Endothelial cell of umbilical vein (primary cell): ENCODE data around the gene CDC42BPG. TPM values are rescaled to one million over a fixed set of nuclear protein-coding genes. Genes with fewer than 3 reads are reported as not detected.

Experiments
- BruUV-seq: library from RNA; stranded (reverse); fragments of 400-500 nt; replicated peaks from 2 replicates; lab custom pipeline; 2021; lab: Mats Ljungman, UMichigan
- CTCF ChIA-PET: fragments of 300-600, 350-600 bp; sonication (Branson Sonifier 250); formaldehyde crosslinking; loops from one replicate; lab custom pipeline; 2021; ENCODE audit warnings: antibody characterized with exemption, inconsistent platforms; lab: Charles Lee
- POLR2A ChIA-PET: fragments of 300-600, 350-600 bp; sonication (Branson Sonifier 250); formaldehyde crosslinking; loops from one replicate; lab custom pipeline; 2021; ENCODE audit warnings: antibody characterized with exemption, inconsistent platforms; lab: Charles Lee
- DNase-seq: peaks from one replicate; pipeline ENCODE4 v3.0.0-alpha.2; 2011; ENCODE audit warnings: low read depth, low spot score
- FAIRE-seq: peaks from 2 replicates; lab custom pipeline; 2011; peaks lifted over from hg19 to GRCh38; lab: Jason Lieb, UNC
- H2AFZ ChIP-seq: 2 replicates; pipeline ENCODE4 v1.6.0; 2012; ENCODE audit warnings: low read depth, low read length, control low read depth, inconsistent platforms
- H3K27ac ChIP-seq: 2 replicates; pipeline ENCODE4 v1.5.1; 2011; ENCODE audit warnings: low read depth, mild to moderate bottlenecking, control low read depth, low read length, moderate library complexity; ENCODE audit not compliant: insufficient read depth
- H3K27me3 ChIP-seq, 2 experiments: 2 replicates each; pipeline versions ENCODE4 v1.6.0 to v1.6.1; 2011; ENCODE audit warnings: low read length in 2 of 2, mixed read lengths in 1 of 2; ENCODE audit not compliant: control insufficient read depth in 2 of 2, insufficient read depth in 2 of 2
- H3K36me3 ChIP-seq, 2 experiments: 2 replicates in 1 of 2; 3 replicates in 1 of 2; pipeline ENCODE4 v1.5.1; 2011; ENCODE audit warnings: low read length in 2 of 2, mild to moderate bottlenecking in 1 of 2, moderate library complexity in 1 of 2; ENCODE audit not compliant: control insufficient read depth in 2 of 2, insufficient read depth in 2 of 2; ENCODE audit errors: extremely low read depth in 1 of 2
- H3K4me1 ChIP-seq: 3 replicates; pipeline ENCODE4 v1.5.1; 2011; ENCODE audit warnings: mild to moderate bottlenecking, low read length; ENCODE audit not compliant: control insufficient read depth, insufficient read depth; ENCODE audit errors: extremely low read depth
- H3K4me2 ChIP-seq: 2 replicates; pipeline ENCODE4 v1.6.1; 2011; ENCODE audit warnings: low read length, control low read depth, mixed read lengths; ENCODE audit not compliant: insufficient read depth
- H3K4me3 ChIP-seq, 3 experiments: fragments of 200-600 bp in 1 of 3; sonication (generic), shearing (Covaris generic) in 1 of 3; replicated peaks in 1 of 3; 2 replicates each; pipeline ENCODE4 v1.5.1; 2011 to 2016; ENCODE audit warnings: control low read depth in 3 of 3, low read length in 3 of 3, mild to moderate bottlenecking in 2 of 3, inconsistent platforms in 1 of 3, low read depth in 1 of 3, moderate library complexity in 1 of 3; ENCODE audit not compliant: insufficient read depth in 1 of 3
- H3K79me2 ChIP-seq: 2 replicates; pipeline ENCODE4 v1.6.0; 2012; ENCODE audit warnings: low read length, inconsistent platforms; ENCODE audit not compliant: control insufficient read depth, insufficient read depth
- H3K9ac ChIP-seq: replicated peaks from 2 replicates; pipeline ENCODE3; 2011; ENCODE audit warnings: low read length, control low read depth; ENCODE audit not compliant: insufficient read depth; ENCODE audit errors: extremely low read depth
- H3K9me1 ChIP-seq: replicated peaks from 3 replicates; pipeline ENCODE4 v1.6.0; 2011; ENCODE audit warnings: mild to moderate bottlenecking, low read length; ENCODE audit not compliant: control insufficient read depth, insufficient read depth; ENCODE audit errors: extremely low read depth
- H3K9me3 ChIP-seq: replicated peaks from 2 replicates; pipeline ENCODE4 v1.5.1; 2012; ENCODE audit warnings: low read length, inconsistent platforms; ENCODE audit not compliant: control insufficient read depth, insufficient read depth
- H4K20me1 ChIP-seq: replicated peaks from 2 replicates; pipeline ENCODE3; 2011; ENCODE audit warnings: mild to moderate bottlenecking, low read length; ENCODE audit not compliant: control insufficient read depth, insufficient read depth; ENCODE audit errors: extremely low read depth
- CTCF ChIP-seq, 2 donors: IDR thresholded peaks; 1 replicate in 1 of 2; 2 replicates in 1 of 2; pipeline ENCODE4 v1.5.1; 2011; ENCODE audit warnings: low read length in 2 of 2, mild to moderate bottlenecking in 2 of 2, moderate library complexity in 2 of 2, control low read depth in 1 of 2, inconsistent platforms in 1 of 2, low read depth in 1 of 2; ENCODE audit not compliant: insufficient read depth in 1 of 2; ENCODE audit errors: extremely low read depth in 1 of 2
- EZH2 ChIP-seq: IDR thresholded peaks from 2 replicates; pipeline ENCODE4 v1.6.1; 2012; ENCODE audit warnings: borderline replicate concordance, low read depth, mild to moderate bottlenecking, moderate library complexity, low read length, inconsistent platforms; ENCODE audit not compliant: severe bottlenecking
- FOS ChIP-seq: IDR thresholded peaks from 2 replicates; pipeline ENCODE4 v1.6.1; 2011; ENCODE audit warnings: mild to moderate bottlenecking, low read length, moderate library complexity, borderline replicate concordance; ENCODE audit not compliant: insufficient read depth
- GATA2 ChIP-seq: IDR thresholded peaks from 2 replicates; pipeline ENCODE4 v1.7.0; 2011; ENCODE audit warnings: low read depth, mild to moderate bottlenecking, moderate library complexity, mixed read lengths, low read length; ENCODE audit not compliant: insufficient read length, insufficient read depth
- JUN ChIP-seq: IDR thresholded peaks from 2 replicates; pipeline ENCODE4 v1.6.1; 2011; ENCODE audit warnings: borderline replicate concordance, low read depth; ENCODE audit not compliant: insufficient read length, insufficient read depth
- MAX ChIP-seq: IDR thresholded peaks from 2 replicates; pipeline ENCODE4 v1.6.1; 2011; ENCODE audit not compliant: insufficient read depth, insufficient read length
- MYC ChIP-seq: IDR thresholded peaks from one replicate; pipeline ENCODE4 v1.6.1; 2011; ENCODE audit warnings: mild to moderate bottlenecking, low read depth, low read length
- POLR2A ChIP-seq: IDR thresholded peaks from 2 replicates; pipeline ENCODE4 v1.6.1; 2012; ENCODE audit warnings: low read depth, mild to moderate bottlenecking, control low read depth, low read length
- POLR2AphosphoS5 ChIP-seq: IDR thresholded peaks from 2 replicates; pipeline ENCODE4 v1.6.1; 2012; ENCODE audit warnings: low read depth, mild to moderate bottlenecking, control low read depth, low read length, moderate library complexity; ENCODE audit not compliant: insufficient read depth
- dilution Hi-C: fragments of 300-500 bp; cut with MboI; formaldehyde crosslinking; loops from one replicate; pipeline ENCODE4 v1.15.0; 2019; ENCODE audit warnings: low sequenced_read_pairs; ENCODE audit not compliant: extremely low pct_ligation_motif_present
- intact Hi-C: fragments of 100-400 bp; cut with micrococcal nuclease; formaldehyde crosslinking; loops from one replicate; pipeline ENCODE4 v1.10.0; 2022
- polyA plus RNA-seq, 4 experiments: library from polyadenylated mRNA; depleted of rRNA in 3 of 4; stranded (reverse) in 3 of 4; unstranded in 1 of 4; fragments of >200 nt; gene quantifications; 2 replicates each; pipeline versions ENCODE4 v1.2.1 to v1.2.3, GENCODE V29; 2011 to 2012; ENCODE audit warnings: missing spikeins in 1 of 4
- total RNA-seq: library from RNA; stranded (reverse); gene quantifications from 2 replicates; pipeline ENCODE4 v1.2.3, GENCODE V29; 2021

Gene CDC42BPG
- total and polyA plus RNA-seq, 2 donors (not counting 3 experiments of a cell fraction or from before 2014, with no cell fraction given), result 0.19 to 0.42 TPM

GRCh38 chr11:64851831-64852351, 7.4 kb upstream of the CDC42BPG start:
- Histone ChIP-seq H3K4me3 (no peak overlapping the region), H2AFZ (no peak overlapping the region), H3K4me2 (no peak overlapping the region), H3K27ac (no peak overlapping the region), H3K9me1 (no peaks in the 10 kb centered on the region), H3K27me3 (no peaks in the 10 kb centered on the region), H3K4me1 (peaks cover 29% of the 10 kb centered on the region), H3K9me3 (no peaks in the 10 kb centered on the region), H4K20me1 (no peaks in the 10 kb centered on the region), H3K79me2 (peaks cover 14% of the 10 kb centered on the region), H3K36me3 (peaks cover 0 to 5% of the 10 kb centered on the region in 2 experiments), H3K9ac (no peak overlapping the region)
- dilution Hi-C loops, result no loop called here
- CTCF ChIA-PET, result interaction anchor here (1.9 to 6.2 kb wide), 2 partner anchors 25 to 36 kb away, joined by 11 to 51 read pairs; partner anchors contain the start of gene EHD1
- TF ChIP-seq GATA2, result no peak
- no peak for TF ChIP-seq CTCF (IDR thresholded peaks at IDR 0.05; ENCODE audit: extremely low read depth in 1 of 2, insufficient read depth in 1 of 2, low read depth in 1 of 2, low read length in 2 of 2)
- no peak for TF ChIP-seq POLR2AphosphoS5
- no peak for TF ChIP-seq EZH2
- TF ChIP-seq MAX, result no peak
- no peak for TF ChIP-seq MYC
- TF ChIP-seq POLR2A, result no peak
- TF ChIP-seq FOS, result no peak
- no peak for TF ChIP-seq JUN
- POLR2A ChIA-PET, result no interaction called here
- BruUV-seq, result no TSS peak
- intact Hi-C loops, result no loop called here
- FAIRE-seq (no peak), DNase-seq (no peak)
